ENCODE results near the gene TTC28. TPM values are rescaled to one million over a fixed set of nuclear protein-coding genes. Genes with fewer than 3 reads are reported as not detected.

Gene TTC28
- total RNA-seq, 2 donors from 2014 or later, result 94.2 to 170 TPM

DNA sequence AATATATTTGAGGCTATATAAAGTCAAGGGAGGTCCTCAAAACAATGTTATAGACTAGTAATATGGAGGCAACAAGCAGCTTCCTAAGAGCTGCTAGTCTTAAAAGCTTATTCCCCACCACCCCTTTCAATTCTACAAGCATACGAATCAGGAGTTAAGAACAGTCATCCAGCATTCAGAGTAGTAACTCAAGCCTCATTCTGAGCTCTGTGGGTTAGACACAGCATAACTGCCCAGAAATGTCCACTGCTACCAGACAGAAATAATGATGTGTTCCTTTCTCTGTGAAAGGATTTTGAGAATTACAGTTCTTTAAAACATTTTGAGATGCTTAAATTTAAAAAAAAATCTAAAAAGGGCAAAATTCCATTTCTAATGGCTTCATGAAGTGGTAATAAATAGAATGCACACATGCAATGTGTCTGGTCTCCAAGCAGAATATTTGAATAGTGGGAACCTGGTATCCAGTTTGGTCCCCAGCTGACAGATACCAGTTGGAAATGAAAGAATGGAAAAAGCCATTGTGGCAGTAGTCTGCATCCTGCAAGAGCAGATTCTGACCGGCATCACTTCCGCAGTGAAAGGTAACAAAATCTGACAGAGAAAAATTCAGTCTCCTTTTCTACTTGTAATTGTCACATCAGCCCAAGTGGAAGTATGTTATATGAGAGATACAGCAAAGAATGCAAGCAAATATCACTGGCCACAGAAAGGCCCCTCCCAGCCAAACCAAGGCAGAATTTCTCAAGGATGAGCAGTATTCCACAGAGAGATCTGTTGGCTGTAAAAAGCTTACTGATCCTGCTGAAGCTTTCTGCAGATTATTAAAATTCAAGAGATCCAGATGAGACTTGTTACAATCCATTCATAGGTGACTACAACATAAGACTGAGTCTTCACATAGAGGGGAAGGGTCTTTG lies 449.8 kb downstream of the TTC28 start:
- H3K27me3 ChIP-seq (replicated peaks; ENCODE audit: insufficient read depth), result no peaks in the 10 kb centered on the region
- TF ChIP-seq, protein P1, sequence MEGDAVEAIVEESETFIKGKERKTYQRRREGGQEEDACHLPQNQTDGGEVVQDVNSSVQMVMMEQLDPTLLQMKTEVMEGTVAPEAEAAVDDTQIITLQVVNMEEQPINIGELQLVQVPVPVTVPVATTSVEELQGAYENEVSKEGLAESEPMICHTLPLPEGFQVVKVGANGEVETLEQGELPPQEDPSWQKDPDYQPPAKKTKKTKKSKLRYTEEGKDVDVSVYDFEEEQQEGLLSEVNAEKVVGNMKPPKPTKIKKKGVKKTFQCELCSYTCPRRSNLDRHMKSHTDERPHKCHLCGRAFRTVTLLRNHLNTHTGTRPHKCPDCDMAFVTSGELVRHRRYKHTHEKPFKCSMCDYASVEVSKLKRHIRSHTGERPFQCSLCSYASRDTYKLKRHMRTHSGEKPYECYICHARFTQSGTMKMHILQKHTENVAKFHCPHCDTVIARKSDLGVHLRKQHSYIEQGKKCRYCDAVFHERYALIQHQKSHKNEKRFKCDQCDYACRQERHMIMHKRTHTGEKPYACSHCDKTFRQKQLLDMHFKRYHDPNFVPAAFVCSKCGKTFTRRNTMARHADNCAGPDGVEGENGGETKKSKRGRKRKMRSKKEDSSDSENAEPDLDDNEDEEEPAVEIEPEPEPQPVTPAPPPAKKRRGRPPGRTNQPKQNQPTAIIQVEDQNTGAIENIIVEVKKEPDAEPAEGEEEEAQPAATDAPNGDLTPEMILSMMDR (IDR thresholded peaks at IDR 0.05), result no peak
- ATAC-seq (ENCODE audit: insufficient number of reproducible peaks, low FRiP score, low read depth) (no peak), DNase-seq (ENCODE audit: low spot score) (no peak)
- H3K27ac ChIP-seq, result no peak overlapping the region
- no peaks in the 10 kb centered on the region for H3K9me3 ChIP-seq
- peaks cover 0 to 21% of the 10 kb centered on the region in 2 donors for H3K4me1 ChIP-seq (ENCODE audit: control insufficient read depth in 1 of 2, low read depth in 2 of 2)
- no peak overlapping the region for H3K4me3 ChIP-seq
- H3K36me3 ChIP-seq, result no peaks in the 10 kb centered on the region

DNA sequence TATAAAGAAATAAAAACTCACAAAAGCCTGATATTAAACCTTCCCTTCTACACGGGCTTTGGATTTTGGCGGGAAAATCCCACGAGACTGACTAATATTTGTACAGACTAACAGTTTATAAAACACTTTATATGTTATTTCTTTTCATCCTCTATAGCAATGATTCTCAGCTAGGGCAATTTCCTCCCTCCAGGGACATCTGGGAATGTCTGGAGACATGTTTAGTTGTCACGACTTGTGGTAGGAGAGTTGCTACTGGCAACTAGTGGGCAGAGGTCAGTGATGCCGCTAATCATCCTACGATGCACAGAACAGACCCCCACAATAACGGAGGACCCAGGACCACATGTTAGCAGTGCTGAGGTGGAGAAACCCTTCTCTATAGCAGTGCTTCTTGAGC lies 455.8 kb downstream of the TTC28 start:
- Histone ChIP-seq H3K36me3 (no peaks in the 10 kb centered on the region), H3K27me3 (replicated peaks; ENCODE audit: insufficient read depth) (no peaks in the 10 kb centered on the region), H3K27ac (no peak overlapping the region), H3K4me1 (ENCODE audit: control insufficient read depth in 1 of 2, low read depth in 2 of 2) (no peaks in the 10 kb centered on the region), H3K9me3 (no peaks in the 10 kb centered on the region), H3K4me3 (no peak overlapping the region)
- DNase-seq (ENCODE audit: low spot score) (no peak), ATAC-seq (ENCODE audit: insufficient number of reproducible peaks, low FRiP score, low read depth) (no peak)
- TF ChIP-seq, protein P1 (IDR thresholded peaks at IDR 0.05), result no peak

DNA sequence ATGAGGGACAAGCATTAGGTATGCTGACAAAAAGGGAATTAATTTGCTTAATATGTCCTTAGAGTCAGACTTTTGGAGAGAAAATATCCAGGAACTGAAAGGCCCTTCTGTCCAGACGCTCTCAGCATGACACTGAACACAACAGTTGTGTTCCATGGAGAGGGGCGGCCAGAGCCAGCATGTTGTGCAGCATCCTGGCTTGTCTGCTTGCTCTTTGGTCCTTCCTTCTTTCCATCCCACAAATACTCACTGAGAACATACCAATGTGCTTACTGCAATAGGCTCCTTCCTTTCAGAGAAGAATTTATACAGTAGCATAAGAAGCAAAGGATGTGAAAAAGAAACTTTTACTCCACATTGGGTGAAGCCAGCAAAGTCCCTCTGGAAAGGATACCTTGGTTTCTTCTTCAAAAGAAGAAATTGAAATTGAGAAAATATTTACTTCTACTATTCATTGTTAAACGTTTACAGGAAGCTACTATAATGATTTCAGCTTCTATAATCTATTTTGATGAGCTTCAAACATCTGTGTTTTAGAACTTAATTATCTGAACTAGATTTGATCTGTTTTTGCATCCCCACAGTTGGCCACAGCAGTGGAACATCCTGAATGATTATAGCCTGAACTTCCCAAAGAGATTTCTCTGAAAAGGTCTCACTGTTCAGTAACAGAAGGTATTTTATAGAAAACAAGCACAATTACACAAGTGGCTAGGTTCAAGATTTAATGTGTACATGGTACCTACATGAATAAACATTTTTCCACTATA lies 456.5 kb downstream of the TTC28 start:
- TF ChIP-seq, protein P1 (IDR thresholded peaks at IDR 0.05), result no peak
- Histone ChIP-seq H3K36me3 (no peaks in the 10 kb centered on the region), H3K9me3 (no peaks in the 10 kb centered on the region), H3K27me3 (replicated peaks; ENCODE audit: insufficient read depth) (no peaks in the 10 kb centered on the region), H3K4me1 (ENCODE audit: control insufficient read depth in 1 of 2, low read depth in 2 of 2) (no peaks in the 10 kb centered on the region), H3K4me3 (no peak overlapping the region), H3K27ac (no peak overlapping the region)
- no peak for ATAC-seq (ENCODE audit: insufficient number of reproducible peaks, low FRiP score, low read depth)
- DNase-seq (ENCODE audit: low spot score), result no peak

DNA sequence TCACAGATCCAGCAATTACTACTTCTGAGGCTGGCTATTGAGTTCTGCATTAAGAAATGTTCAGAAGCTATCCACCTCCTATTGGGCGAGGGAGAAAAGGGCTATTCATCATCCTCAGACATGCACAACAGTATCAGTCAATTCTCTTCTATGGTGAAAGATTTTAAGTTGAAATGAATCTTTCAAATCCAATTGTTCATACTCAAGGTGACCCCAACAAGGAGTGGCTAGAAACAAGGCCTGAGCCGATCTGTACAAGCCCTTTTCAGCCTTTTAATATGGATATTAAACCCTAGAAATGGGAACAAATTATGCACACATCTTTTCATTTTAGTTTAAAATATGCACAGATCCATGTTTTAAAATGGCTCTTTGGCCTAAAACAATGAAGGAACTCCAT lies 457.1 kb downstream of the TTC28 start:
- DNase-seq (ENCODE audit: low spot score), result no peak
- no peaks in the 10 kb centered on the region for H3K9me3 ChIP-seq
- ATAC-seq (ENCODE audit: insufficient number of reproducible peaks, low FRiP score, low read depth), result no peak
- TF ChIP-seq, protein P1 (IDR thresholded peaks at IDR 0.05), result no peak
- H3K4me1 ChIP-seq (ENCODE audit: control insufficient read depth in 1 of 2, low read depth in 2 of 2), result no peaks in the 10 kb centered on the region
- H3K36me3 ChIP-seq, result no peaks in the 10 kb centered on the region
- no peaks in the 10 kb centered on the region for H3K27me3 ChIP-seq (replicated peaks; ENCODE audit: insufficient read depth)
- no peak overlapping the region for H3K27ac ChIP-seq
- H3K4me3 ChIP-seq, result no peak overlapping the region

DNA sequence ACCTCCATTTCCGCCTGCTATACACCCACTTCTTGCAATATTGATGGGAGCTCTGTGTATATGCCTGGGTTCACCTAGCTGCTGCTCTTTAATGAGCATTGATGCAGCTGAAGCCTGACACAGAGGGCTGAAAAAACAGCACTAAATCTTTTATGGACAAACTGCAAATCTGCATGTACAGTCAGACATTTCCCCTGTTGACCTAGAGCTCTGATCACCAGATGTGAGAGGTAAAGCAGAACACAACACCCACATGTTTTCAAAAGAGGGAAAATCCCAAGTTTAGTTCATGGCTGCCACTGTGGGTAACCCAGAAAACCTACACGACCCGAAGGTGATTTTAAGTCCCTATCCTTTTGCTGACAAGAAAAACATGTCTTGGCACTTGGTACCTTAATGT lies 457.6 kb downstream of the TTC28 start:
- Histone ChIP-seq H3K4me1 (ENCODE audit: control insufficient read depth in 1 of 2, low read depth in 2 of 2) (no peaks in the 10 kb centered on the region), H3K27me3 (replicated peaks; ENCODE audit: insufficient read depth) (no peaks in the 10 kb centered on the region), H3K36me3 (no peaks in the 10 kb centered on the region), H3K27ac (no peak overlapping the region), H3K9me3 (no peaks in the 10 kb centered on the region), H3K4me3 (no peak overlapping the region)
- no peak for ATAC-seq (ENCODE audit: insufficient number of reproducible peaks, low FRiP score, low read depth)
- TF ChIP-seq, protein P1 (IDR thresholded peaks at IDR 0.05), result no peak
- no peak for DNase-seq (ENCODE audit: low spot score)

Data from thoracic aorta (tissue), 2 donors.